ENCODE data around the gene TMEM229A.
"Not testable (repeated sequence)": the region's sequence is repeated elsewhere in the genome, so short reads cannot be mapped to it uniquely, and the experiment has no call there.

The TMEM229A gene

GRCh38 chr7:124033095-124033806 lies 384 bp upstream of the TMEM229A start:
- DNase-seq (ENCODE audit: extremely low read depth, low read depth) = no peak
- TF ChIP-seq, protein P1, sequence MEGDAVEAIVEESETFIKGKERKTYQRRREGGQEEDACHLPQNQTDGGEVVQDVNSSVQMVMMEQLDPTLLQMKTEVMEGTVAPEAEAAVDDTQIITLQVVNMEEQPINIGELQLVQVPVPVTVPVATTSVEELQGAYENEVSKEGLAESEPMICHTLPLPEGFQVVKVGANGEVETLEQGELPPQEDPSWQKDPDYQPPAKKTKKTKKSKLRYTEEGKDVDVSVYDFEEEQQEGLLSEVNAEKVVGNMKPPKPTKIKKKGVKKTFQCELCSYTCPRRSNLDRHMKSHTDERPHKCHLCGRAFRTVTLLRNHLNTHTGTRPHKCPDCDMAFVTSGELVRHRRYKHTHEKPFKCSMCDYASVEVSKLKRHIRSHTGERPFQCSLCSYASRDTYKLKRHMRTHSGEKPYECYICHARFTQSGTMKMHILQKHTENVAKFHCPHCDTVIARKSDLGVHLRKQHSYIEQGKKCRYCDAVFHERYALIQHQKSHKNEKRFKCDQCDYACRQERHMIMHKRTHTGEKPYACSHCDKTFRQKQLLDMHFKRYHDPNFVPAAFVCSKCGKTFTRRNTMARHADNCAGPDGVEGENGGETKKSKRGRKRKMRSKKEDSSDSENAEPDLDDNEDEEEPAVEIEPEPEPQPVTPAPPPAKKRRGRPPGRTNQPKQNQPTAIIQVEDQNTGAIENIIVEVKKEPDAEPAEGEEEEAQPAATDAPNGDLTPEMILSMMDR (IDR thresholded peaks at IDR 0.05; ENCODE audit: low read depth, low read length) = no peak

- DNase-seq (ENCODE audit: extremely low read depth, low read depth) = no peak
- TF ChIP-seq, protein P1 (IDR thresholded peaks at IDR 0.05; ENCODE audit: low read depth, low read length) = no peak
Measured at GRCh38 chr7:124031919-124032318, 948 bp downstream of the TMEM229A start.

GRCh38 chr7:124031406-124031805 lies 1.5 kb downstream of the TMEM229A start:
- TF ChIP-seq, protein P1 (IDR thresholded peaks at IDR 0.05; ENCODE audit: low read depth, low read length) = no peak
- DNase-seq (ENCODE audit: extremely low read depth, low read depth) = no peak

GRCh38 chr7:124030964-124031363 lies 1.9 kb downstream of the TMEM229A start:
- DNase-seq (ENCODE audit: extremely low read depth, low read depth) = no peak
- TF ChIP-seq, protein P1 (IDR thresholded peaks at IDR 0.05; ENCODE audit: low read depth, low read length) = no peak

- TF ChIP-seq, protein P1 (IDR thresholded peaks at IDR 0.05; ENCODE audit: low read depth, low read length) = no peak
- DNase-seq (ENCODE audit: extremely low read depth, low read depth) = no peak
Measured at GRCh38 chr7:124029396-124030188, 3.3 kb downstream of the TMEM229A start.

DNA sequence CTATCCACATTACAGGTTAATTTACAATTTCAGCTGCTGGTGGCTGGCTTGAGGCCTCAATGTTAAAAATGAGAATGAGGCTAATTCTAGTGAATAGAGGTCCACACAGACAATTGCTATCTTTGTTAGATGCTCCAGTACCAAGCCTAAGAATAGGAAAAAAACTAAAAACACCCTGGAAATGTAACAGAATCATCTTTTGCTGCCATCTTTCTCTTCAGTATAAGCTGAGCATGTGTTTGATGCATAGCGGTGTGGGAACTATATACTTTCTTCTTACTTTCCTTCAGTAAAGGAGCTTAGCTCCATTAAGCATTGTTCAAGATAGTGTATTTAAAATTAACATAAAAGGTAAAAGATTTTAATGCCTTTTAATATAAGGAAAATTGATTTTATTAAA lies 5.6 kb downstream of the TMEM229A start:
- no peak for DNase-seq (ENCODE audit: extremely low read depth, low read depth)
- TF ChIP-seq, protein P1 (IDR thresholded peaks at IDR 0.05; ENCODE audit: low read depth, low read length) = no peak

- not testable (repeated sequence) for DNase-seq (ENCODE audit: extremely low read depth, low read depth)
Measured at GRCh38 chr7:124024329-124024728, 8.5 kb downstream of the TMEM229A start.
